Right atrium auricular region (tissue), 2 donors: ENCODE measurements around the gene RPL5. TPM values are rescaled to one million over a fixed set of nuclear protein-coding genes. Genes with fewer than 3 reads are reported as not detected.

Experiments used
- DNase-seq: peaks from one replicate; pipeline ENCODE4 v3.0.0-alpha.2; 2019; ENCODE audit warnings: low spot score
- H3K27ac ChIP-seq, 2 donors: fragments of 200-600 bp; sonication (generic); 1 replicate in 1 of 2; 2 replicates in 1 of 2; pipeline ENCODE4 v1.5.1; 2016 to 2019
- H3K27me3 ChIP-seq, 2 donors: fragments of 200-600 bp; sonication (generic); one replicate each; pipeline versions ENCODE4 v1.5.1 to v1.6.0; 2017 to 2019
- H3K36me3 ChIP-seq: fragments of 200-600 bp; sonication (generic); one replicate; pipeline ENCODE4 v1.5.1; 2016
- H3K4me1 ChIP-seq, 2 donors: fragments of 200-600 bp; sonication (generic); one replicate each; pipeline versions ENCODE4 v1.5.1 to v1.6.0; 2017 to 2019
- H3K4me3 ChIP-seq, 2 donors: fragments of 200-600 bp; sonication (generic); 1 replicate in 1 of 2; 2 replicates in 1 of 2; pipeline ENCODE4 v1.5.1; 2017 to 2019; ENCODE audit warnings: mild to moderate bottlenecking in 1 of 2, moderate library complexity in 1 of 2
- H3K9me3 ChIP-seq, 2 donors: fragments of 200-600 bp; sonication (generic); one replicate each; pipeline ENCODE4 v1.5.1; 2019
- CTCF ChIP-seq, 2 donors: fragments of 200-600 bp; sonication (generic); IDR thresholded peaks; one replicate each; pipeline ENCODE4 v1.5.1; 2019; ENCODE audit warnings: antibody characterized with exemption in 2 of 2
- total RNA-seq, 2 donors: library from RNA; depleted of rRNA; stranded (reverse); fragments of >200 nt; gene quantifications; one replicate each; pipeline ENCODE4 v1.1.0, GENCODE V29; 2016

The RPL5 gene
- total RNA-seq, 2 donors from 2014 or later = 675 to 1,127 TPM

- H3K27ac ChIP-seq = no peak overlapping the region
- TF ChIP-seq CTCF (IDR thresholded peaks at IDR 0.05) = no peak
- H3K4me3 ChIP-seq = no peak overlapping the region
- no peaks in the 10 kb centered on the region for H3K27me3 ChIP-seq
- no peaks in the 10 kb centered on the region for H3K4me1 ChIP-seq
- DNase-seq = no peak
- no peaks in the 10 kb centered on the region for H3K36me3 ChIP-seq
- peaks cover 0 to 8% of the 10 kb centered on the region in 2 donors for H3K9me3 ChIP-seq
These were observed 40.9 kb downstream of the RPL5 start for GRCh38 chr1:92872719-92873118.

- no peaks in the 10 kb centered on the region for H3K4me1 ChIP-seq
- no peak overlapping the region for H3K4me3 ChIP-seq
- H3K9me3 ChIP-seq = peaks cover 0 to 8% of the 10 kb centered on the region in 2 donors
- no peak for DNase-seq
- H3K36me3 ChIP-seq = no peaks in the 10 kb centered on the region
- TF ChIP-seq CTCF (IDR thresholded peaks at IDR 0.05) = no peak
- H3K27me3 ChIP-seq = no peaks in the 10 kb centered on the region
- H3K27ac ChIP-seq = no peak overlapping the region
These were observed 43.1 kb downstream of the RPL5 start for GRCh38 chr1:92874987-92875386.

GRCh38 chr1:92876351-92876750, 44.5 kb downstream of the RPL5 start:
- Histone ChIP-seq H3K4me1 (no peaks in the 10 kb centered on the region), H3K4me3 (no peak overlapping the region), H3K27me3 (no peaks in the 10 kb centered on the region), H3K36me3 (no peaks in the 10 kb centered on the region), H3K9me3 (peaks cover 0 to 8% of the 10 kb centered on the region in 2 donors), H3K27ac (no peak overlapping the region)
- DNase-seq = no peak
- no peak for TF ChIP-seq CTCF (IDR thresholded peaks at IDR 0.05)

- Histone ChIP-seq H3K27ac (no peak overlapping the region), H3K4me3 (no peak overlapping the region), H3K36me3 (no peaks in the 10 kb centered on the region), H3K27me3 (no peaks in the 10 kb centered on the region), H3K9me3 (peaks cover 0 to 7% of the 10 kb centered on the region in 2 donors), H3K4me1 (no peaks in the 10 kb centered on the region)
- no peak for DNase-seq
- no peak for TF ChIP-seq CTCF (IDR thresholded peaks at IDR 0.05)
These were observed 45.4 kb downstream of the RPL5 start for GRCh38 chr1:92877081-92877711.

GRCh38 chr1:92877792-92878191, 46.0 kb downstream of the RPL5 start:
- Histone ChIP-seq H3K27ac (no peak overlapping the region), H3K27me3 (no peaks in the 10 kb centered on the region), H3K4me3 (no peak overlapping the region), H3K9me3 (peaks cover 0 to under 1% of the 10 kb centered on the region in 2 donors), H3K36me3 (no peaks in the 10 kb centered on the region), H3K4me1 (no peaks in the 10 kb centered on the region)
- TF ChIP-seq CTCF (IDR thresholded peaks at IDR 0.05) = no peak
- no peak for DNase-seq
